Esophagus muscularis mucosa (tissue), 3 donors: ENCODE measurements around the gene ARHGEF7.

ENCODE experiments used
- CTCF ChIP-seq, 3 experiments: fragments of 200-600 bp in 2 of 3; fragments of 450-650 bp in 1 of 3; sonication (generic) in 2 of 3; IDR thresholded peaks; one replicate each; pipeline ENCODE4 v1.5.1; 2017 to 2019; ENCODE audit warnings: antibody characterized with exemption in 3 of 3, mild to moderate bottlenecking in 2 of 3, moderate library complexity in 1 of 3
- POLR2A ChIP-seq: fragments of 450-650 bp; IDR thresholded peaks from one replicate; pipeline ENCODE4 v1.6.1; 2017; ENCODE audit warnings: antibody characterized with exemption, moderate library complexity, mild to moderate bottlenecking, low read depth
- POLR2AphosphoS5 ChIP-seq, 2 donors: sonication (generic); formaldehyde crosslinking; IDR thresholded peaks; one replicate each; pipeline ENCODE4 v1.6.1; 2017; ENCODE audit warnings: antibody characterized with exemption in 2 of 2

- TF ChIP-seq POLR2A (no peak), POLR2AphosphoS5 (IDR thresholded peaks at IDR 0.05) (no peak), CTCF (IDR thresholded peaks at IDR 0.05) (no peak)
These were observed 47.1 kb upstream of the ARHGEF7 start for GRCh38 chr13:111068009-111068350.
